ENCODE measurements around the gene LPAR5.

- no peak for TF ChIP-seq SRF (IDR thresholded peaks at IDR 0.05; ENCODE audit: low read depth, low read length)
- no peak for TF ChIP-seq CTCF (IDR thresholded peaks at IDR 0.05; ENCODE audit: control extremely low read depth in 1 of 3, insufficient read depth in 1 of 3, low read depth in 1 of 3, low read length in 3 of 3)
- no peak for TF ChIP-seq EZH2 (IDR thresholded peaks at IDR 0.05; ENCODE audit: low read depth, low read length, severe bottlenecking)
- TF ChIP-seq ATF3 (IDR thresholded peaks at IDR 0.05; ENCODE audit: insufficient read depth, low read depth, low read length), result no peak
- no peak for TF ChIP-seq TAF1 (IDR thresholded peaks at IDR 0.05; ENCODE audit: low read depth, low read length)
- no peak for TF ChIP-seq USF2 (IDR thresholded peaks at IDR 0.05; ENCODE audit: low read length)
- no peak for TF ChIP-seq POLR2A (IDR thresholded peaks at IDR 0.05; ENCODE audit: control extremely low read depth in 1 of 2, low read depth in 2 of 2, low read length in 2 of 2)
- TF ChIP-seq MAFK (IDR thresholded peaks at IDR 0.05; ENCODE audit: low read depth, low read length), result no peak
- no peak for TF ChIP-seq TBP (IDR thresholded peaks at IDR 0.05; ENCODE audit: low read depth, low read length)
- no peak for TF ChIP-seq KDM1A (IDR thresholded peaks at IDR 0.05; ENCODE audit: borderline replicate concordance, low read length)
- TF ChIP-seq TCF12 (IDR thresholded peaks at IDR 0.05; ENCODE audit: low read depth, low read length), result no peak
- no peak for TF ChIP-seq SAP30 (IDR thresholded peaks at IDR 0.05; ENCODE audit: insufficient read depth, insufficient replicate concordance, low read length)
- no peak for TF ChIP-seq GTF2F1 (IDR thresholded peaks at IDR 0.05; ENCODE audit: borderline replicate concordance, low read depth, low read length)
Observed at GRCh38 chr12:6644257-6644596, 8.5 kb upstream of the LPAR5 start.

All from H1 (cell line).